NCI-H524 treated with DMSO at 0.1 percent for 48 hours (cell line): Measurements from ENCODE around the gene POLG2.
A peak's percentile ranks its signal among the peaks of the same experiment; 100 is the strongest.

ENCODE experiments used
- DNase-seq: peaks from one replicate; lab custom pipeline; 2025; lab: John Stamatoyannopoulos, UW

Gene POLG2

DNA sequence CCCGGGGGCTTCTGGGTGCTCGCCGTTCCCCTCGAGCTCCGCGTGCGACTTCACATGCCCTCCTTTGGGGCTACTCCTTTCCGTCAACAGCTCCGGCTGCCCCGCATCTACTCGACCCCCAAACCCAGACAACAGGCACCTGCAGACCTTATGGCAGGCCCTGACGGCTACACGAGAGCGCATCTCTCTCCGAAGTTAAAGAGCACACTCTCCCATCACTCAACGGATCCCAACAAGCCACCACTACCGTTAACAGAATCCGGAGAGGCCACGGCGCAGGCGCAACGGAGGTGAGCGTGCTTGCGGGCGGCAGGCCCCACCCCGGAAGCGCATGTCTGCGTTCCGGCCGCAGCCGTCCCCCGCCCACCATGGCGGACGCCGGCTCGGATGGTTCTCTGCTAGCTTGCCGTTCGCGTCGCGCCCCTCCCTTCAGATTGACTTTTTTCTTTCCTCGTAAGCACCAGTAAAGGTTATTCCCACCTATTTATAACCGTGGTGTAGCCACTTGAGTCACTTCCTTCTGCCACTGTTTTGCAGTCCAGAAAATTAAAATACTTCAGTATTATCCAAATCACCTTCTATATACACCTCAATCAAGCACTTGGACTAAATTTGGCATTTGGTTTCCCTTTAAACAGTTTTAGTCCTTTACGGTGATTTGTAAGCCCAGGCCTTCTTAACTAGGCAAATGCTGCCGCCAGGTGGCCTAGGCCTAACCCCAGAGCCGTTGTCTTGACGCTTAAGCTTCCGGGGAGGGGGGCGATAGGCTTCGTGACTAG, at the start of gene POLG2:
TSS of gene POLG2 (minus strand) at position 269 of the 779 bp plus-strand sequence. CDS start at position 183, 86 bp downstream.
- peak; percentile 83 for DNase-seq

DNA sequence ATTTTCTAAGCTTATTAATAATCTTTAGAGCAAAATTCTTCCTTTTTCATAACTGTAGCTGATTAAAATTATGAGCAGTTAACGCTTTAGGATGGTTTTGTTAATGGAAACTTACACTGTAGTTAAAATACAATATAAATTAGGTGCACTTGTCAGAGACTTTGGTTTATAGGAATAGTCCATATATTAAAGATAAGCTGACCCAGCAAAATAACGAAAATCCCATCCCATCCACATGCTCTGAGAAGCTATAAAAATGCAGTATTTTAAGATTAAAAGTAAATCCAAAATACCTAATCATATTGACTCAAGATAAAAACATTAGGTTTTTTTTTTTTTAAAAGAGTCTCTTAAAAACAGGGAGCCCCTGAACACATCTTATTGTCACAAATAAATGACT, 47.9 kb upstream of the POLG2 start:
- DNase-seq: no peak

DNA sequence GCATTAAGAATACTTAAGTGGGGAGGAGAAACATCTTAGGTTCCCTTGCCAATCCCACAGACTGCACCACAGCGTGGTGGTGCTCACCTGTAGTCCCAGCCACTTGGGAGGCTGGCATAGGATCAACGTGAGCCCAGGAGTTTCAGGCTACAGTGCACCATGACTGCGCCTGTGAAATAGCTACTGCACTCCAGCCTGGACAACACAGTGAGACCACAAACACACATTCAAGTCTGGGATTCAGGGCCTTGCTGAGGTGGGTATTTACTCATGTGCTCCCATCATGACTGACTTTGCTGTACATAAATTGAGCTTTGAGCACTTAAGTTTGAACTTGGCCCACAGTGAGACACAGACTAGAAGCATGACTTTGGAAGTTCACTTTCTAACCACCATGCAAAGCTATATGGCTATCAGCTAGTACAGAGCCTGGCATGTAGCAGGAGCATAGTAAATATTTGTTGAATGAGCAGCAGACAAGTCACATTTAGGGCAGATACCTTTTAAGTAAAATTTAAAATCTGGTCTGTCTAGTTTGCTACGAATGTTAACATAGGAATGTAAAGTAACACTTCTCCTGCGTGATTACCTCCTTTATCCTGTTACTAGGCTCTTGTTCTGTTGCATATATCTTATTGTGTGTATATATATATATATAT, 43.4 kb upstream of the POLG2 start:
- DNase-seq: no peak

DNA sequence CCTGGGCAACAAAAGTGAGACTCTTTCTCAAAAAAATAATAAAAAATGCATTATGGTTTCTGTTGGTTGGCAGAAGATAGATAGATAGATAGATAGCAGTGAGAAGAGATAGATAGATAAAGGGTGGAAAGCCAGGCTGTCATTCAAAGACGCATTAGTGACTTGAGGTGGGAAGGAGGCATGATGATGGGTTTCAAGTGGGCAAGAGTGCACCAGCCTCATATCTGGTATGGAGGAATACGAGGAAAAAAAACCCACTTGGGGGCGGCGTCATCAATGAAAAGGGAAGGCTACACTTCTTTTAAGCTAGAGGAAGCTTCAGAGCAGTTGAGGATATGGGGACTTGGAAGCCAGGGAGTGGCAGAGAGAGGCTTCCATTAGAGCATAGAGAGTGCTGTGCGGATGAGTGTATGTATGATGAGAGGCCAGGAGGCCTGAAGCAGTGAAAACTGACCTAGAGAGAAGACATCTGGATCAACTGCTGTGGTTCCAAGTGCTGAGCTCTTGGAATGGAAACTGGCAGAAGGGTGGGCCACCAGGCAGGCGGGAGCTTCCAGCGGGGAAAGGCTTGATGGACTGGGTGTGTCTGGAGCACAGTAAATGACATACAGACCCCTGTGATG, 41.8 kb upstream of the POLG2 start:
- DNase-seq: no peak

DNA sequence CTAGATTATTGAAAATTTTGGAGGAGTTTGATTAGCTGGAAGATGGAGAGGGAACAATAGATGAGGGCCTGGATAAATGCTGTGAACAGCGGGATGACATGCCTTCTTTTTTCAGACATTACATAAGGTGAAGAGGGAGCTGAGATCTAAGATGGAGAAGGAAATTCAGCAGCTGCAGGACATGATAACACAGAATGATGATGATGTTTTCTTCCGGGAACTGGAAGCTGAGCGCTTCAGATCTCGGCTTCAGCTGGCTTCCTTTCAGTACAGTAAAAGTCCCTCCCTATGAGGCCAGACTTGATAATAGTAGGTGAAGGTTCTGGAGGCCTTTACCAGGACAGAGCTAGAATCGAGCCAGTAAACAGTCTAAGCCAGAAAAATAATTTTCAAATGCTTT, 40.6 kb upstream of the POLG2 start:
- no peak for DNase-seq

DNA sequence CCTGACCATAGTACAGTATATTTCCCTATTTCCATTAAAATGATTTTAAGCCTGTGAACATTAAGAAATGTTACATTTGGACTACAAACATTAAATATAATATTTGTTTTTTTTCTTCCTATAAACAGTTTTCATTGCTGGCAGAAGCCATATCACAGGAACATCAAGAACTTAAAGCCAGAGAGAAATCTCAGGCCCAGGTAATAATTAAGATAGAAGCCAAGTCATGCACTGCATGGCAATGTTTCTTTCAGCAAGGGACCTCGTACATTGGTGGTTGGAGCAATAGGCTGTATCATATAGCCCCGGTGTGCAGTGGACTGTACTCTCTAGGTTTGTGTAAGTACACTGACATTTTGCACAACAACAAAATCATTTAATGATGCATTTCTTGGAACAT, 40.1 kb upstream of the POLG2 start:
- DNase-seq: no peak

DNA sequence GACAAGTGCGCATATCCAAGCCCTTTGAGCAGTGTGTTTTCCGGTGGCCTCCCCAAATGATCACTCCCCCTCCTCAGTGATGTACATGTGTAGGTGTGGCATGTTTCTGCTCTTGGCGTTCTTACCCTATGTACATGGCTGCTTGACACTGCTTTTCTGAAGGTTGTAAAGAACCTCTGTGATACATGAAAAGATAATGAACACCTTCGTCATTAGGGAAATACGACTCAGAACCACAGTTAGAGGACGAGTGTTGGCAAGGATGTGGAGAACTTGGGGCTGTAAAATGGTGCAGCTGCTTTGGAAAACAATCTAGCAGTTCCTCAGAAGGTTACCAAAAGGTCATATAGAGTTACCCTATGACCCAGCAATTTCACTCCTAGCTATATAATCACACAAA, 38.5 kb upstream of the POLG2 start:
- no peak for DNase-seq

DNA sequence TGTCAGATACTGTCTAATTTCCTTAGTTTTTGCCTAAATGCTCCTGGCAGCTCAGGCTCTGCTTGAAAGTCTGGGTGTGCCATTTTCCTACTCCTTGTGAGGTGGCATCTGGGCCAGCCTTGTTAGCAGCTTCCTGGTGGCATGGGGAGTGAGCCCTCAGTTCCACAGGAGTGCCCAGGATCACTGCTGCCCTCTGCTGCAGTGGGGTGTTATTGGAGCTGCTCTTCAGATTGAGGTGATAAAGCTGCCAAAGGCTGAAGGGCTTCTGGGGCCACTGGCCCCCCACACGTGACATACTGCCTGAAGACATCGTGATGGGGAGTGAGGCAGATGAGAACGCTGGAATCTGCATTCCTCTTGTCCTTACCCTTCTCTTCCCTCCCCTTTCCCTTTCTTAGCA, 37.3 kb upstream of the POLG2 start:
- DNase-seq: no peak

DNA sequence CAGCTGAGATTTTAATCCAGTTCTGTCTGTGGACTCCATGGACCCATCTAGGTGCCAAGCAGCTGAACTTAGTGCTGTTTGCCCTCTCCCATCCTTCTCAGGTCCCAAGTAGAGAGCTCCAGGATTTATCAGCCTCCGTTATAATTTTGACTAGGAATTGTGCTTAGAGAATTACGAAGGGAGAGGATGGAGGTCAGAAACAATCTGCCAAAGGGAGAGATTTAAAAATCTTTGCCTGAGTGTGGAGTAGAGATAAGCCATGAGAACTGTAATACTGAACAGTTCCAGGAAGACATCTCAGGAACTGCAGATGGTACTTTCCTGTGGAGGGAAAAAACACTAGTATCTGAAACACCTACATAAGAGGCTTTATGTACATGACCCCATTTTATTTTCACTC, 36.9 kb upstream of the POLG2 start:
- DNase-seq: no peak

DNA sequence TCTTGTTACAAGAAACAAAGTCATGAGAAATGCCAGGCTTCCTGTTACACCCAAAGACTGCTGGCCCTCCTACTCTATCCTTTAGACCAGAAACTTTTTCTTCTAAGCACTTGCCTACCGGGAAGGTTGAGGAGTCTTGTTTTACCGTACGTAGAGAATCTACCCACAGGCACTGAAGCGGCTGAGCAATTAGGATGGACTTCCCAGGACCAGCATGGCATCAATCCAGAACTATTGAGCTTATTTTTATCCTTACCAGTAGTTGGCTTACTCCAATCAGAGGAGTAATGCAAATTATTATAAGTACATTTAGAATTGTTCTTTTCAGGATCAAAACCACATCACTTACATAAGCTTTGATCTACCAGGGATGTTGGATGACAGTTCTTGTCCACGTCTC, 35.6 kb upstream of the POLG2 start:
- no peak for DNase-seq

DNA sequence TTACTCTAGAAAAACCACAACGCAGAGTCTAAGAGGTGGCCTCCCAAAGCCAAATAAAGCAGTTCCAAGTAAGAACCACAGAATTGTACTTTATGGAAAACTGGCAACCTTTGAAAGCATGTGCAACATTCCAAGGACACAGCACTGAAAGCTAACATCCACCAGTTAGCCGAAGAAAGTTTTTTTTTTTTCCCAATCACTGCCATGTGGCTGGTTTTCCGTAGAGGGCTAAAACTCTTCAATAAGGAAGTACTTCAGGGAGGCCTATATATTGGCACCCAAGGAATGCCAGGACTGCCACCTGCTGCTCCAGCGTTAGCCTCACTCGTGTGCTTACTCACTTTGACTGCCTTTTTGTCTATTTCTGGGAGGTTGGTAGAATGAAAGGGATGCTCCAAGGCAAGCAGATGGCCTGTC, 35.1 kb upstream of the POLG2 start:
- no peak for DNase-seq

DNA sequence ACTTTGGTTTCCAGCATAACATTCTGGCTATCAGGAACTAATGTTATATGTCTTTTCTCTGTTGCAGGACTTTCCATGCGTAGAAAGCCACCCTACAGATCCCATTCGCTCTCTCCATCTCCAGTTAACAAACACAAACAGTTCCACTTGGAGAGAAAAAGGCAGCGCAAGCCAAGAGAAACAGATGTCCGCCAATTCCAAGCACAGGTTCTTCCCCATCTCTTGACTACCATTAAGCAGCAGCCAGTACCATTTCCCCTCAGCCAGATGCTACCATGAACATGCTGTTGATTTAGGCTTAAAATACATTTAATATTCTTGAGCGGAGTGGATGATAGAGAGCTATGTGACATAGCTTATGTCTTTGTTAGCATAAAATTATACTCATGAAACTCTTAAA, 32.4 kb upstream of the POLG2 start:
- DNase-seq: no peak

DNA sequence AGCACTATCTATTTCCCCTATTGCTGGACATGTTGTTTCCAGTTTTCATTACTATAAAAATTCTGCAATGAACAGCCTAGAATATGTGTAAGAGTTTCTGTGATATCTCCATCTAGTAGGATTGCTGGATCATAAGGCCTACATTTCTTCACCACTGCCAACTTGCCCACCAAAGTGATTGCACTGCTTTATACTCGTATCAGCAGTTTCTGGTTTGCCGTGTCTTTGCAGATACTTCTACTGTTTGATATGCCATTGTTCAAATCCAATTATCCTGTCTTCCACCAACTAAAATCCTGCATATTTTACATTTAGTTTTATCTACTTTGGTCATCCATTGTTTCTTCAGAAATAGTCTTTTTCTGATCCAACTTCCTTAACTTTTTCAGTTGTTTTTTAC, 31.1 kb upstream of the POLG2 start:
- no peak for DNase-seq

DNA sequence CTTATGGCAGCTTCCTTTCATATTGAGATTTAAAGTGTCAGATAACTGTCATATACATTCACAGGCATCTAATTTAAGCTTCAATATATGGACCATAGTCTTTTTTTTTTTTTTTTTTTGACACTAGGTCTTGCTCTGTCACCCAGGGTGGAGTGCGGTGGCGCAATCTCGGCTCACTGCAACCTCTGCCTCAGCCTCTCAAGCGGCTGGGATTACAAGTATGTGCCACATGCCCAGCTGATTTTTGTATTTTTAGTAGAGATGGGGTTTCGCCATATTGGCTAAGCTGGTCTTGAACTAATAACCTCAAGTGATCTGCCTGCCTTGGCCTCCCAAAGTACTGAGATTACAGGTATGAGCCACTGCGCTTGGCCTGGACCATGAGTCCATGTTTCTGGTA, 23.5 kb upstream of the POLG2 start:
- no peak for DNase-seq

DNA sequence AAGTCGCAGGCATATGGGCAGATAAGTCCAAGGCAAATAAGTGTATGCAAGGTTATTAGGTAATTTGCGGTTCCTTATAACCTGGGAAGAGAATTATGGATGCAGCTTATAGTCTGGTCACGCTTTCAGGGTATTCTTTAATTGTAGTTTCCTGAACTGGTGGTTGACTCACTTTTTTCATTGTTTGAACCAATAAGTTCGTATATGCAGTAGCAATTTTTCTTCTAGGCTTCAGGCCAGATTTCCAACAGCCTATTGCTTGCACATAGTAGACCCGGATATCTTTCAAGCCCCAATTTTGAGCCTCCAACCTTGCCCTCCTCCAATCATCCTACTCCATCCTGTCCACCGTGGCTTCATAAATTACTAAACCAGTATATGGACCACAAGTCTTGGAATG, 22.7 kb upstream of the POLG2 start:
- no peak for DNase-seq

DNA sequence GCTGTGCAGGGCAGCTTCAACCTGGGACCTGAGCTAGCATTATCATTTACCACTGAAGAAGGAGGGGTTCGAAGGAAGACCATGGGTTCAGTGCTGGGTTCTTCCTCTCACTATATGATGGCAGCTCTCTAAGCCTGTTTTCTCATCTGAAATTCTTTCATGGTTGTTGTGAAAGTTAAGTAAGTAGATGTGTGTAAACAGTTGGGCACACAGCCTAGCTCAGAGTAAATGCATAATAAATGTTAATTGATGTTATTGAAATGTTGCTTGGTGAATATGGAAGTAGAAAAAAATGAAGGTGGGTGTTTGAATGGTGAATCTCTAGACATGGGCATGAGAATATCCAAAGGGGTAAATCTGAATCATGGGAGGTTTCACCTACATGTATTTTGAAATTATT, 19.0 kb upstream of the POLG2 start:
- no peak for DNase-seq

DNA sequence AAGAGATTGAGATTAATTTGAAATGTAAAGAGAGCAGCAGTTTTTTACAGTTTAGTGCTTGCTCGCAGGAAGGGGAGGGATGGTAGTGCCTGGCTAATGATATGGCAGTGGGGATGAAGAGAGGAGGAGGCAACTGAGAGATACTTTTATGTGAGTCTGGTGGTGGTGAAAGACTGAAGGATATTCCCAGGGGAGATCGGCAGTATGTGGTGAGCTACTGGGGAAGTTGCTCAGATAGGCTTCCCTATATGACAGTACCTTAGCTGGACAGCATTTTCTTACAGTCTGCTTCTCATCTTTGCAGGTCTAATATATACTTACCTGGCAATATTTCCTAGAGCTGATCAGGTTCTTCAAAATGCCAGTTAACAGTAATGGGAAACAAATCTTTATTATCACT, 18.6 kb upstream of the POLG2 start:
- no peak for DNase-seq

DNA sequence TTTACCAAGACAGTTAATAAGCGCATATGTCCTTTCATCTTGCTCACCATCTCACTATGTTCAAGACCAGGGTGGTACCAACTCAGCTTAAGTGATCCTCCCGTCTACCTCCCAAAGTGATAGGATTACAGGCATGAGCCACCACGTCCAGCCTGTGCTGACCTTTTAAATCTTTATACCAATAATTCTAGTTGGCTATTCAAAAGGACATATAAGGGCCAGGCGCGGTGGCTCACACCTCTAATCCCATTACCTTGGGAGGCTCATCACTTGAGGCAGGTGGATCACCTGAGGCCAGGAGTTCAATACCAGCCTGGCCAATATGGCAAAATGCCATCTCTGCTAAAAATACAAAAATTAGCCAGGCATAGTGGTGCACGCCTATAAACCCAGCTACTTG, 12.3 kb upstream of the POLG2 start:
- no peak for DNase-seq

DNA sequence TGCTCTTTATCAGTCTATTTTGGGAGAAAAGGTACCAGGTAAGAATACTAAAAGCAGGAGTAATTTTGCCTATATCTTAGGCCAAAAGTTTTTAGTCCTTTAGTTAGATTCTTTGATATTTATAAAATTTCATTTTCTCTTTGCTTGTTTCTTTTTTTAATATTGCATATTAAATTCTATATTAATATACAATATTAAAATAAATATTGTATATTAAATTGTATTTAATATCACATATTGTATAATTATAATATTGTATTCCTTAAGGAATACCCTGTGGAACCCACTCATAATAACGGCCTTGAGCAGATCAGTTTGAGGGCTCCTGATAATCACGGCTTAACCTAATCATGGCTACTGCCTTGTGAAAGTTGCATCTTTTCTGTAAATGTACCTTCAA, 11.8 kb upstream of the POLG2 start:
- no peak for DNase-seq

DNA sequence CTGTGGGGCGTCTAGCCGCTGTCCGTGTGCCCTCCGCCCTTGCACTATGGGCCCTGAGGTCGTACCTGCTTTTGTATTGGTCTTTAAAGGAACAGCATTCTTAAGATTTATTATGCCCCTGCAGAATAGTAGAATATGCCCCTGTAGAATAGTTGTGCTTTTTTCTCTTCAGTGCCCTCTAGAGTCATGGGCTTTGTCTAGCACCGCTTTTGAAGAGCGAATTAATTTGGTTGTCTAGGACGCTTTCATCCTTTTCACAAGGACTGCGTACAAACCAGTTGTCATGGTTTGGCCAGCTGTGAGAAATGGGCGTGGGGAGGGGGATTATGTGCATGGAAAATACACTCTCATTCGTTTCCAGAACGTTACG, 10.5 kb upstream of the POLG2 start:
- DNase-seq: peak; percentile 64

DNA sequence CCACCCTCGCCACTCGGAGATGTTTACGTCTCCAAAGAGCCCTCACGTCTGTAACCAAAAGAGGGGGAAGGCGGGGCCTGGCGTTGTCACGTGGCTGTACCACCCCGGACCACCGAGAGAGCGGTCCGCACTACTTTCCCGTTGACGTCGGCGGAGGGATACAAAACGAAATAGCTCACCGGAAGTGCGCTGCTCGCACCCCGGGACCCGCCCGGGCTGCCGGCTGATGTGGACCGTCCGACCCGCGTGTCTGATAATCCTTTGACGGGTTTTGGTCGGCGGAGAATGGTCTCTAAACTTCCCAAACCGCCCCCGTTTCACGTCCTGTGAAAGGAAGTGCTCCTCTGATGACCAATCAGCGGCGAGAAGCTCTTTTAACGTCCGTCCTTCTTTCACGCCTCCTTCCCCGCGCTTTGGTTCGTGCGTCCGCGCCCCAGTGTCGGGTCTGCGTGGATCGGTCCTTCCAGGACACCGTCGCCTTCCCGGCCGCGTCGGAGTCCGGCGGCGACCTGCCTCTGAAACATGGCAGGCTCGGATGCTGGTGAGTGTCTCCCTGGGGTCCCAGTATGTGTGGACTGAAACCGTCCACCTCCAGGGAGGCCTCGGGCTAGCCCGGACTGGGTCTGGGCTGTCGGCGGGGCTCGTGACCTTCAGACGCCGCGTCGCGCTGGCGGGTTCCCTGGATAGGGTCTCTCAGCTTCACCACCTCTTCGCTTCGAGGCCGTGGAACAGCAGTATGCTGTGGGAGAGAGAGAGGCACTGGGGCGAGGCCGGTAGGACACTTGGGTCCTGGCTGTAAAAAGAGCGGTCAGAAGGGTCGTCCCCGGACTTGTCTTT, 9.9 kb upstream of the POLG2 start, which contains the start of gene CEP95:
TSS of gene CEP95 (plus strand) at position 402 of the 837 bp plus-strand sequence. CDS start at position 523, 121 bp downstream.
- peak; percentile 99 for DNase-seq

DNA sequence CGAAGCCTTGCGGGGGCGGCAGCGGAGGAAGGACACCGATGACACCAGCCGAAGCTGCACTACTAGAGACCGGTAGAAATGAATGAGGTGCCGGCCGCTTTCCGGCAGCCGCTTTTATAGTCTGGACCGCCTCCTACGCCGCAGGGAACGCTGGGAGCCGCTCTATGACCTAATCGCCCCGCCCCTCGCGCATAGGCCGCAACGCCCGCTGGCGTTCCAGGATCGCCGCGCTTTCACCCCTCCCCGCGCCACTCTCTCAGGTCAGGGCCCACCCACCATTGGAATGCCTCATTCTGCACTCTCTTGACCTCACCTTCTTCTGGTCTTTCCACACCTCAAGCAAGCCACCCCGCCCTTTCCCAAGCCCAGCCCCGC, 9.3 kb upstream of the POLG2 start, which contains the start of gene DDX5:
TSS of gene DDX5 (minus strand) at position 89 of the 375 bp plus-strand sequence. CDS start 170 bp downstream, outside the sequence.
- peak; percentile 99 for DNase-seq
